ENCODE data around the gene PEAR1. TPM values are rescaled to one million over a fixed set of nuclear protein-coding genes. Genes with fewer than 3 reads are reported as not detected.

PEAR1 gene
- total and polyA plus RNA-seq, 9 donors: 4.3 to 21.2 (median 13.4) TPM

DNA sequence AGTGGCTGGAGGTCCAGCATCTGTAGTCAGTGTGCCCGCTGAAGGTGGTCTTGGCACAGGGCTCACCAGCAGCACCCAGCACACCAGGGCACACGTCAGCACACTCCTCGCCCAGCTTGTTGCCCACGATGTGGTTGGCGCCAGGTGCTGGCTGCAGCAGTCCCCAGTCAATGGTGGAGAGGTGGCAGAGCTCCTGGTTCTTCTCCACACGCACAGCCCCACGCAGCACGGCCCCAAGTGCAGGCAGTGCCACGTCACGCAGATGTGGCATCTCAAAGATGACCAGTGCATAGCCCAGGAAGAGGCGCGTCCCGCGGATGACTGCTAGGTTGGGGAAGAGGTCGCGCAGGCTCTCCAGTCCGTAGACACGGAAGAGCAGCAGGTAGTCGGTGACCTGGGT, 39.8 kb upstream of the PEAR1 start:
- no peak overlapping the region for H3K4me3 ChIP-seq
- no peaks in the 10 kb centered on the region for H3K9me3 ChIP-seq
- peaks cover 7% of the 10 kb centered on the region for H3K4me1 ChIP-seq (ENCODE audit: insufficient read depth)
- H3K27me3 ChIP-seq: no peaks in the 10 kb centered on the region
- no peak for TF ChIP-seq EP300 (IDR thresholded peaks at IDR 0.05)
- no peak for TF ChIP-seq POLR2A (IDR thresholded peaks at IDR 0.05)
- TF ChIP-seq, protein P1, sequence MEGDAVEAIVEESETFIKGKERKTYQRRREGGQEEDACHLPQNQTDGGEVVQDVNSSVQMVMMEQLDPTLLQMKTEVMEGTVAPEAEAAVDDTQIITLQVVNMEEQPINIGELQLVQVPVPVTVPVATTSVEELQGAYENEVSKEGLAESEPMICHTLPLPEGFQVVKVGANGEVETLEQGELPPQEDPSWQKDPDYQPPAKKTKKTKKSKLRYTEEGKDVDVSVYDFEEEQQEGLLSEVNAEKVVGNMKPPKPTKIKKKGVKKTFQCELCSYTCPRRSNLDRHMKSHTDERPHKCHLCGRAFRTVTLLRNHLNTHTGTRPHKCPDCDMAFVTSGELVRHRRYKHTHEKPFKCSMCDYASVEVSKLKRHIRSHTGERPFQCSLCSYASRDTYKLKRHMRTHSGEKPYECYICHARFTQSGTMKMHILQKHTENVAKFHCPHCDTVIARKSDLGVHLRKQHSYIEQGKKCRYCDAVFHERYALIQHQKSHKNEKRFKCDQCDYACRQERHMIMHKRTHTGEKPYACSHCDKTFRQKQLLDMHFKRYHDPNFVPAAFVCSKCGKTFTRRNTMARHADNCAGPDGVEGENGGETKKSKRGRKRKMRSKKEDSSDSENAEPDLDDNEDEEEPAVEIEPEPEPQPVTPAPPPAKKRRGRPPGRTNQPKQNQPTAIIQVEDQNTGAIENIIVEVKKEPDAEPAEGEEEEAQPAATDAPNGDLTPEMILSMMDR (IDR thresholded peaks at IDR 0.05): no peak
- H3K27ac ChIP-seq: no peak overlapping the region
- DNase-seq: no peak
- 93 to 96% (median 96%) methylated on average over 19 of the region's 19 CpGs for WGBS, 3 donors
- no peaks in the 10 kb centered on the region for H3K36me3 ChIP-seq
- intact Hi-C loops (cut with DNase I): loop anchor here in 1 of 4 donors (10.0 kb wide), 1 partner anchor 59 kb away; no protein-coding TSS in a partner anchor

DNA sequence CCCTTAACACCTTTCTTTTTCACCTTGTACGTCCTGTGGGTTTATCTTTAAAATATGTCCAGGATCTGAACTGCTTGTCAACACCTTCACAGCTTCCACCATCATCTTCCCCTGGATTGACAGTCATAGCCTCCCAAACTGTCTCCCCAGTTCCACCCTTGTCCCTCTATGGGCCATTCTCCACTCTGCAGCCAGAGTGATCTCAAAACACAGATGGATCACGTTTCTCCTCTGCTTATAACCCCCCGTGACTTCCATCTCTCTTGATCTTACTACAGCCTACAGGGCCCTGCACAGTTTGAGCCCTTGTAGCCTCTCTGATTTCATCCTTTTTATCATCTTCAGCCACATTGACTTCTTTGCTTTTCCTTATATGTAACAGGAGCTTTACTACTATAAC, 38.9 kb upstream of the PEAR1 start:
- Histone ChIP-seq H3K27me3 (no peaks in the 10 kb centered on the region), H3K4me3 (no peak overlapping the region), H3K9me3 (no peaks in the 10 kb centered on the region), H3K36me3 (no peaks in the 10 kb centered on the region), H3K4me1 (ENCODE audit: insufficient read depth) (peaks cover 7% of the 10 kb centered on the region), H3K27ac (no peak overlapping the region)
- TF ChIP-seq, protein P1 (IDR thresholded peaks at IDR 0.05): no peak
- TF ChIP-seq POLR2A (IDR thresholded peaks at IDR 0.05): no peak
- TF ChIP-seq EP300 (IDR thresholded peaks at IDR 0.05): no peak
- WGBS, 3 donors: 39 to 72% (median 53%) methylated on average over 3 of the region's 3 CpGs
- no peak for DNase-seq
- intact Hi-C loops (cut with DNase I): loop anchor here in 1 of 4 donors (10.0 kb wide), 1 partner anchor 60 kb away; no protein-coding TSS in a partner anchor

DNA sequence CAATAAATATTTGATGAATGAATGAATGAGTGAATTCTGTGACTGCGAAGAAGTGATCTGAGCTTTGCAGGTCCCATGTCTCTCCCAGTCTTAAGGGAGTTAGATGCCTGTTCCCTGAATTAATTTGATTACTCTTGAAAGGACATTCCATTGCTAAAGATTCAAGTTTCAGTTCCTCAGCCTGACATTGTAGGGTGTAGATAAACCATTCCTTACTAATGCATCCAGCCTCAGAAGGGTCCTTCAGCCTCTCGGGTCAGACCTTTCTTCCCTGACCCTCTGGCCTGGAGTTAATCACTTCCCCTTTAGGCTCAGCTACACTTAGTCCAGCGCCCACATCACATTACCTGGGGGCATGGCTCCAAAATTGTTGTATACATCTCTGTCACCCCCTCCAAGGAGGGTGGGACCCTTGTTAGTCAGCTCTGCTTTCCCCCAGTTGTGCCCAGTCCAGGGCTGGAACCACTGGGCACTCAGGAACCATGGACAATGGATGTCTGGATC, 37.2 kb upstream of the PEAR1 start:
- H3K4me3 ChIP-seq: no peak overlapping the region

DNA sequence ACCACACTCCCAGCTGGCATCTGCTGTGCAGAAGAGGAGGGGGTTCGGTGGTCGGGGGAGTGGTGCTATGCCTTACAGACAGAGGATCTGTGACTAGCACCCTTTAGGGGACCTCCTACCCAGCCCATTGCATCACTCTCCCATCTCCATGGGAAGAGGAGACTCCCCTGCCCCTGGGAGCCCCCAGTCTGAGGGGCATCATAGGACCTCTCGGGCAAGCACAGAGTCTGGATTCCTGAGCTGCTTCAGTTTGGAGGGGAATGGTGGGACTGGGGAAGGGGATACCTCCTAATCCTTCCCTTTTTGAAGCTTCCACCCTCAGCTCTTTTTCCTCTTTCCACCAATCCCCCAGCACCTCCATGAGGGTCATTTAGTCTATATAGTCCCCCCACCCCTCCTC, 36.0 kb upstream of the PEAR1 start:
- Histone ChIP-seq H3K4me1 (ENCODE audit: insufficient read depth) (peaks cover 7% of the 10 kb centered on the region), H3K36me3 (no peaks in the 10 kb centered on the region), H3K4me3 (no peak overlapping the region), H3K27ac (no peak overlapping the region), H3K27me3 (peaks cover 5% of the 10 kb centered on the region), H3K9me3 (no peaks in the 10 kb centered on the region)
- intact Hi-C loops (cut with DNase I): loop anchor here in 1 of 4 donors (10.0 kb wide), 1 partner anchor 63 kb away; no protein-coding TSS in a partner anchor
- no peak for DNase-seq
- WGBS, 3 donors: 50 to 77% (median 51%) methylated on average over 3 of the region's 3 CpGs
- TF ChIP-seq, protein P1 (IDR thresholded peaks at IDR 0.05): no peak
- no peak for TF ChIP-seq EP300 (IDR thresholded peaks at IDR 0.05)
- no peak for TF ChIP-seq POLR2A (IDR thresholded peaks at IDR 0.05)

More for the DNA sequence above, 37.2 kb upstream of the PEAR1 start:
- no peak for DNase-seq
- H3K27me3 ChIP-seq: peaks cover 3% of the 10 kb centered on the region
- intact Hi-C loops (cut with DNase I): loop anchor here in 1 of 4 donors (10.0 kb wide), 1 partner anchor 62 kb away; no protein-coding TSS in a partner anchor
- no peaks in the 10 kb centered on the region for H3K9me3 ChIP-seq
- H3K27ac ChIP-seq: no peak overlapping the region
- 76 to 86% (median 85%) methylated on average over 3 of the region's 3 CpGs for WGBS, 3 donors
- TF ChIP-seq POLR2A (IDR thresholded peaks at IDR 0.05) (no peak), EP300 (IDR thresholded peaks at IDR 0.05) (no peak)
- TF ChIP-seq, protein P1 (IDR thresholded peaks at IDR 0.05): no peak
- H3K36me3 ChIP-seq: no peaks in the 10 kb centered on the region
- peaks cover 9% of the 10 kb centered on the region for H3K4me1 ChIP-seq (ENCODE audit: insufficient read depth)

All from ovary (tissue), 9 donors.